HG03135 (cell line): ENCODE data around the gene C3orf18.

Experiments
- ATAC-seq: cut with Tn5 transposase; IDR thresholded peaks from one replicate; pipeline ENCODE4 v1.9.1; 2021; ENCODE audit warnings: mild to moderate bottlenecking, moderate library complexity; ENCODE audit not compliant: unreplicated experiment

Gene C3orf18

GRCh38 chr3:50581459-50581842 is 13.9 kb upstream of the C3orf18 start:
- ATAC-seq, result no peak

- no peak for ATAC-seq
These were observed 13.3 kb upstream of the C3orf18 start for GRCh38 chr3:50580683-50581458.

- no peak for ATAC-seq
These were observed 9.8 kb upstream of the C3orf18 start for GRCh38 chr3:50577348-50577747.

- no peak for ATAC-seq
These were observed 7.8 kb upstream of the C3orf18 start for GRCh38 chr3:50575372-50575771.

GRCh38 chr3:50574444-50574831 is 6.9 kb upstream of the C3orf18 start:
- ATAC-seq, result no peak

- no peak for ATAC-seq
These were observed 6.3 kb upstream of the C3orf18 start for GRCh38 chr3:50573566-50574443.

GRCh38 chr3:50572801-50573371 is 5.3 kb upstream of the C3orf18 start:
- ATAC-seq, result no peak

- ATAC-seq, result no peak
These were observed 4.6 kb upstream of the C3orf18 start for GRCh38 chr3:50572158-50572557.

GRCh38 chr3:50571486-50571885 is 3.9 kb upstream of the C3orf18 start:
- ATAC-seq, result no peak

- ATAC-seq, result no peak
These were observed 3.1 kb upstream of the C3orf18 start for GRCh38 chr3:50570508-50571279.

GRCh38 chr3:50568947-50569749 is 1.6 kb upstream of the C3orf18 start, which contains the start of gene HEMK1:
HEMK1 (plus strand) TSS chr3:50569522; CDS start chr3:50571105, 1,583 bp downstream.
- ATAC-seq, result peak; percentile 61

- no peak for ATAC-seq
These were observed 549 bp downstream of the C3orf18 start for GRCh38 chr3:50567011-50567385.

- no peak for ATAC-seq
These were observed 3.2 kb downstream of the C3orf18 start for GRCh38 chr3:50564321-50564720.

- no peak for ATAC-seq
These were observed 3.7 kb downstream of the C3orf18 start for GRCh38 chr3:50563867-50564266.

- no peak for ATAC-seq
These were observed 4.7 kb downstream of the C3orf18 start for GRCh38 chr3:50562861-50563260.

- no peak for ATAC-seq
These were observed 7.8 kb downstream of the C3orf18 start for GRCh38 chr3:50559702-50560101.

GRCh38 chr3:50557915-50558314 is 9.6 kb downstream of the C3orf18 start:
- ATAC-seq, result no peak

GRCh38 chr3:50557106-50557505 is 10.4 kb downstream of the C3orf18 start:
- no peak for ATAC-seq

GRCh38 chr3:50554553-50554952 is 13.0 kb downstream of the C3orf18 start:
- ATAC-seq, result no peak

GRCh38 chr3:50552598-50552997 is 14.9 kb downstream of the C3orf18 start:
- no peak for ATAC-seq
